GM21447 (cell line): ENCODE measurements around the gene ATP1B3.
"Not testable (repeated sequence)": the region's sequence is repeated elsewhere in the genome, so short reads cannot be mapped to it uniquely, and the experiment has no call there.

ENCODE experiments used
- ATAC-seq: cut with Tn5 transposase; IDR thresholded peaks from one replicate; pipeline ENCODE4 v1.9.1; 2021; ENCODE audit not compliant: unreplicated experiment

The ATP1B3 gene

DNA sequence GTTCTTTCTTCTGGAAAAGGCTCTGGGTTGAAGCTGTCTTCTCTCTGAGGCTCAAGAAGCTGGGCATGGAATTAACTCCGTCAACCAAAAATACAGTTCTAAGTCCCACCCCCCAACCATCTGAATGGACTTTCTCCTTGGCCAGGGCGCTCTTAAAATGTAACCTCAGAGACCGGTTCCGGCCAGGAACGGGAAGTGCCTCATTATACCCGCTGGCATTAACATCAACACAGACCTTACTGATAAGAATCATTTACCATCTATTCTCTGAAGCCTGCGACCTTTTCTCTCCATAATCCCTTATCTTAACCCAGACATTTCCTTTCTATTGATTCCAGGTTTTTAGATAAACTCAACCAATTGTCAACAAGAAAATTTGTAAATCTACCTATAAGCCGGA, 64.7 kb downstream of the ATP1B3 start:
- ATAC-seq: no peak

DNA sequence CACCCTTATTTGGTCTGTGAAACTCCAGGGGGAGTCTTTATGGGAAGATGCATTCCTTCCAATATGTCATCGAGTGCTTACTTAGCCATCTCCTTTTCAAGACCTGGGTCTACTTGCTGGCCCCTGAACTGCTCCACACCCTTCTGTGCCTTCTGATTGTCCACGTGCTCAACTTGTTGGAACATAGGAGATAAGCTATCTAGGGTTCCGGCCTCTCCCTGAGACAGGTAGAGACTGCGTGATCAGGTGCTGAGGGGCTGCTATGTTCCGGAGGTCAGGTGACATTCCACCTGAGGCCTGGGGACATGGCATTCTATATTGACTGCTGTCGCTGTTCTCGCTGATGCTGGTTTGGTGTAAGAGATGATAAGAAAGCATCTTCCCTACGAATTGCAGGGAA, 65.6 kb downstream of the ATP1B3 start:
- ATAC-seq: no peak

DNA sequence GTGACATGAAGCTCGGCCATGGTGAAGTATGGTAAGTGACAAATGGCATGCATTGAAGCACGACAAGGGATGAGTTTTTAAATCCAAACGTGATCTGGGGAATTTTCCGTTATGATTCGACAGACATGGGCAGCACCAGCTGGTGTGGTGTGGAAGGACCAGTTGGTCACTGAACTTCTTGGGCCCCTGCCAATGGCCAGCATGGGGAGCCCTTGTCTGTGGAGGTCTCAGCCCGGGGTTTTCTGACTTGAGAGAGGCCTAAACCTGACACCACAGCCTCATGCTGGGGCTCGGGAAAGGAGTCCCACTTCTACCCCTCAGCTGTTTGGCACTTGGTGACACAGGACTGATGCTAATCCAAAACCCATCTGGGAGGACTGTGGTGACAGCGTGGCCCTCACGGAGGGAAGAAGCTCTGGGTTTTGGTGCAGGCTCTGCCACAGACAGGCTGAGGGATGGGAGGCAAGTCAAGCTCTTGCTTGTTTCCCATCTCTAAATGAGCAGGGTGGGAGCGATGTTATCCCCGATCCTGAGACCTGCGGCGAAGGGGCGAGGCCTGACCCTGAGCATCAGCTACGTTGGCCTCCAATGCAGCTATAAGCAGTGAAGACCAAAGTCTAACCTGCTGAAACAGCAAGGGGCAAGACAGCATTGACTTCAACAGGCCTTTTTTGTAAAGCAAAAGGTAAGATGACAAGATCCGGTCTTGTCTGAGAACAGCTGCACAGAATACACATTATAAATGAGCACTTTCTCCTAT, 69.5 kb downstream of the ATP1B3 start:
- ATAC-seq: no peak

DNA sequence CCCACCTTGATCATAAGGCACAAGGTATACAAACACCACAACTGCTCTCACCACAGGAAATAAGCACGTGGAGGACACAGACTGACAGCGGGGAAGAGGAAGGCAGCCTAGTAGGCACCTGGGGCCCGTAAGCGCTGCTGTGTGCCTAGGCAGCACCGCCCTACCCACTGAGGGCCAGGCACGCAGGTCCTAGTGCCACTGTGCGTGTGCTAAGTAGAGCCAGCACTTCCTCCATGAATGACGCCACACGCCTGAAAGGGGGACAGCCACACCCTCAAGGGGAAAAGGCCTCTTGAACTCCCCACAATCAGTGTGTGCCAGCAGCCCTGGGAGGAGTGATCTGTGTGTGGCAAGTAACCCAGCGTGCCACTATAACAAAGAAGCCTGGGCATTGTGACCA, 73.0 kb downstream of the ATP1B3 start:
- no peak for ATAC-seq

DNA sequence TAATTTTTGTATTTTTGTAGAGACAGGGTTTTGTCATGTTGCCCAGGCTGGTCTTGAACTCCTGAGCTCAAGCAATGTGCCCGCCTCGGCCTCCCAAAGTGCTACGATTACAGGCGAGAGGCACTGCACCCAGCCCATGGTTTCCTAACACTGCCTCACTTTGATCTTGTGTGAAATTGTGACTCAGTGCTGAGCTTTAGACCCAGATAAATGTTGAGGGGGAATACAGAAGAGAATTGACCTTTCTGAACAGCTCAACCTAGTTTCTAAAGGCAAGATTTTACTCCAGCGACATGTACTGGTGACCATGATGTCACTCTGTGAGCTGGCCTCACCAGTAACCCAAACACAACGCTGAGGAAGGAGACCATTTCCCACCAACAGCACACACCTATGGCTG, 73.5 kb downstream of the ATP1B3 start:
- ATAC-seq: no peak

DNA sequence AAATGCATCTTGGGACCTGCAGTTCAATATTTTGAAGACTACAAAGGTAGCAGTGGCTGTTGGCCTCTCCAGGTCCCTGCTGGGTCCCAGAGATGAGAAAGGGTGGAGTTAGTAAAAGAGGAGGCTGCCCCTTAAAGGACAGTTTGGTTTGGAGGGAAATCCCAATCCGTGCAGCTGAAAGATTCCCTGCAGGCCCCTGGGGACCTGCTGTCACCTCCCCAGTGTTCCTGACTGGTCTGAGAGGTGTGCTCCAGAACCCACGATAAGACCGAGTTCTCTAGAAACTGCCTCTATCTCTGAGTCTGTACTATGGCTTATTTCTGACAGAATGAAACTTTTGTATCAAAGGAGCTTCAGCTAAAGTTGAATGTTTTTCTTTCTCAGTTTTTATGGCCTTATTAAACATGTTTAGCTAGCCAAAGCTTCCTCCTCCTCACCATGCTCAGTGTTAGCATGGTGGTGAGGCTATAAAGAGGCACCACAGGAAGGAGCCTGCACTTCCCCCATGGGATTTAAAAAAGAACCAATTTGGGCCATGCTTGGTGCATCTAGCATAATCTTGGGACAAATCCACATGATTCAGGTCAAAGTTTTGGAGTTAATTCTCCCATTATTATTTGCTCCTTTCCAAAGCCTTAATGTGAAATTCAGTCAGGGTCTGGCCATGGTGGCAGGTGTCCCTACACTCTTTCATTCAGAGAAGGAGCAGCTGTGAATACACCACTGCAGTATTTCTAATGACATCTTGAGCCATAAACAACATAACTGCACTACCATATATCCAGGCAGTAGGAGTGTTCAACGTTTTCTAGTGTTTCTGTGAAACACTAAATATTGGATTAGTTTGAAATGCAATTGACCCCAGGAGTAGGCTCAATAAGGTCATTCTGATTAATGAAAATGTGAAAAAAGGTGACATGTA, 74.4 kb downstream of the ATP1B3 start:
- ATAC-seq: no peak

DNA sequence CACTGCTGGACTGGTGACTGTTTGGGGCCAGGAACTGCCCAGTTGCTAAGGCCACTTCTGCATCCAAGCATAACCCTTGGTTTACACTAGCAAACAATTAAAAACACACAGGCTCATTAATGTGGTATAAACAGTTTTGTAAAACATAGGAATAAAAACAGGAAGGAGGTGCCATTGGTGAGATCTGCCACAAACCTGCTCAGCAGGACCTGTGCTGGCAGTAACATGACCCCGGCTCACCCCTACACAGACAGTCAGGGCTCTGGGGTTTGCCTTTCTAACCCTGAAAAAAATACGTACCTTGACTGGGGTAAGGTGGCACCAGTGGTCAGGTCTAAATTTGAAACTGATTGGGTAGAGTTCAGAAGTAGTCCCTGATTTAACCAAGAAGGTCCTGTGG, 76.2 kb downstream of the ATP1B3 start:
- no peak for ATAC-seq

DNA sequence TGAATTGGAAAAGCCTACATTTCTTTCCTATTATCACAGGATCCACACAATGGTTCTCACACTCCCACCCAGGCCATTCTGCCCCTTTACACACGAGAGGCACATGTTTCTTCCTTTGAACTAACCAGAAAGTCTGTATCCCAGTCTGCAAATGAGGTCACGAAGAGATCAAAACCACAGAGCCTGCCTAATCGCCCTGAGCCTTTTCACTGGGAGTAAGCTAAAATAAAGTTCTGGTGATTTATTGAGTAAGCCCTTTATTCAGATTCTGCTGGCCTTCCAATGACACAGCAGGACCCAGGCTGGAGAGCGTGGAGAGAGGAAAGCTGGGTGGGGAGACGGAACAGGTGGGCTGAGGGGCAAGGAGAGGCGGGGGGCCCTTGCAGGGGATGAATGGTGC, 78.7 kb downstream of the ATP1B3 start:
- ATAC-seq: no peak

DNA sequence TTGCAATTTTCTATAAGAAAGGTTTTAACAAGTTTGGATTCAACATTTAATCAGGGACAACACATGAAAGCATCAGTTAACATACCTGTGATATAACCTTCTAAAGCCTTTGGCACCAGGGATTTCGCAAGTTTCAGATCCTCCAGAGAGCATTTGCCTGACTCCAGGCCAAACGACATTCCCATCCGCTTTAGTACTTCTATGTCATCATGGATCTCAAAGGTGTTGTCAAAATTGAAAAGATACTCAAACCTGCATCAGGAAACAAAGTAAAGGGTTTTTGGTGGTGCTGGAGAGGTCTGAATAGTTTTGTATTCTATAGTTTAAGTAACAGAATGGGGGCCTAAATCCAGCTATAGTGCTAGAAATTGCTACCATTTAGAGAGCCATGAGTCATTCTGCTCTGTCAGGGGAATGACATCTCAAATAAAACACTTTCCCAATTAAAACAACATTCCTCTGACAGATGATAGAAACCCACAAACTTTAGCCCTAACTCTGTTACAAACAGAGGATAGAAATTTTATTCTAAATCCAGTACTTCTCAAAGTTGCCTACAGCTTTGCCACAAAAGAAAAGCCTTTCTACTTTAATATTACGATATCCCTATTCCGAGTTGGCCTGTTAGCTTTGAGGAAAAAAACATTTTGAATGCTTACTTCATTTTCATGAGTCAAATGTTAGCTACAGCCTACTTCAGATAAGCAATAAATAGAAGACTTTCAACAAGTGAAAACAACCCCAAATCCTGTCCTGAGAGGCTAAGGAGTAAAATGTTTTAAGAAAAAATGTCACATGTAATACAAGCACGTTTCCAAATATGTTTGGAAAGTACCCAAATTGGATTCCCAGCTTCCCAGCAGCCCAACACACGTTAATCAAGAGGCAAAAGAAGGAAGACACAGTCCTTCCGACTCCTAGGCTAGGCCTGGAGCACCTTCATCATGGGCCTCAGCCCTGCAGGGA, 83.4 kb downstream of the ATP1B3 start:
- no peak for ATAC-seq

DNA sequence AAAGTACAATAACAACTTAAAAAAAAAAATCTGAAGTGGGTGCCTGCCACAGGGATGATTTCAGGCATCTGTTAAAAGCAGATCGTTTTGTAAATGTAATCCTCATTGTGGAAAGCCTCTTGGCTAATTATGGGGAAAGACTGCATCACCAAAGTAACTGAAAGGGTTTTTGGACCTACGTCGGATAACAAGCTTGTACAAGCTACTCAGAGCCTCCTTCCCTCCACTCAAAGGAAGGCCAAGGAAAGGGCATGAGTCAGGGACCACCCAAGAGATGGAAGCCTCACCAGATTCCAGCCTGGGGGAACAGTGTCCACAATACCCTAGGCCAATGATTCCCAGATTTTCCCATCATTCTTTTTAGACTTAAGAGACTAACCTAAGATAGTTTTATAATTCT, 84.3 kb downstream of the ATP1B3 start:
- ATAC-seq: no peak

DNA sequence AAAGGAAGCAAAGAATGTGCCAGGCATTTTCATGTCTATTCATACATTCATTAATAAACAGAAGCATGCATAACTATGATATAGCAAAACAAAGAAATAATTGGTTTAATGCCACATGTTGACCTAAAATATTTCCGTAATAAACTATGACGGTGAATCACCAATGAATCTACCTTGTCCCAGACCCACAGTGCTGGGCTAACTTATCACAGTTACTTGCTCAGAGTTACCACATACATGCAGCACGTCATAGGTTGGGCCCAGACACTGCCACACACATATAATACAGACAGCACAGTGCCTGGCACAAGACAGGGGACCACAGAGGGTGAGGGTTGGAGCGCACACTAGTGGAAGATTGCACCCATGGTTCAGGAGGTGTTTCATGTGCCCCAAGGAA, 86.9 kb downstream of the ATP1B3 start:
- ATAC-seq: no peak

DNA sequence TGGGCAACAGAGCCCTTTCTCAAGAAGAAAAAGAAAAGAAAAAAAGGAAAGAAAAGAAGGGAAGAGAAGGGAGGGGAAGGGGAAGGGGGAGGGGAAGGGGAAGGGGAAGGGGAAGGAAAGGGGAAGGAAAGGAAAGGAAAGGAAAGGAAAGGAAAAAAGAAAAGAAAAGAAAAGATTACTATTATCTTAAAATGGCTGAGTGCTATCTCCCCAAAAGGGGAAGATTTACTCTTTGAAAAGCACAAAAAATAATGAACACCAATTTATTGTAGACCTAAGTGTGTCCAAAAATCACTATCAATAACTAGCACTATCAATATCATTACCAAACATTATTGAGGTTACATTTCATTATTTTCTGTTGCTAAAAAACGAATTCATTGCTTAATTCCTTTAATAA, 89.0 kb downstream of the ATP1B3 start:
- ATAC-seq: no peak

DNA sequence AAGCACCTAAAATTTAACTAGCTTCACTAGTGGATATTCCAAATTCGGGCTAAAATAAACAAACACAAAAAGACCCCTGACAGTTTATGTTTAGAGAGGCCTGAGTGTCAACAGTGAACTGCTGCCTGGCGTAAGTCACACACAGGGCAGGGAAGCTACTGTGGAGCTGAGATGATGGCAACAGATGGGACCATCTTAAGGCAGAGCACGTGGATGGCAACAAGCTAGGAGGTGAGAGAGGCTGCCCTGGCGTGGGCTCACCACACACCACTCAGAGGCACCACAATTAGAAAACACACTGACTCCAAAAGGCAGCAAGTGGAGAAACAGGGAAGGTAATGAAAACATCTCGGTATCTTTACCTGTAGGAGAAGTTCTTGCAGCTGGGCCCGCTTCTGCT, 93.3 kb downstream of the ATP1B3 start:
- no peak for ATAC-seq

DNA sequence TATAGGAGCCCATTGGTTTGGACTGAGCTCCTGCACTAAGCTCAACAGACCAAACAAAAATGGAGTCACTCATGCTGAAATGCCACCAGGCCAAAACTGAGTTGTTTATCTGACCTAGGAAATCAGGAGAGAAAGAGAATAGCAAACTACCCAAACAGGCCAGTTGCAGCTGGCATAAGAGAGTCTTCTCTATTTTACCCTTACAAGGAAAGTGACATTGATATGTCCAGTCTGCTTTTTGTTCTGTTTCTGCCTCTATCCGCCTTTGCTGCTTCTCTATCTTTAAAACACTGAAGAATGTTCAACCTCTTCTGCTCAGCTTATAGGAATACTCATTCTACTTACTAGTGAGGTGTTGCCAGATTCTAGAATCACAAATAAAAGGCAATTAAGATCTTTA, 95.1 kb downstream of the ATP1B3 start:
- ATAC-seq: no peak

DNA sequence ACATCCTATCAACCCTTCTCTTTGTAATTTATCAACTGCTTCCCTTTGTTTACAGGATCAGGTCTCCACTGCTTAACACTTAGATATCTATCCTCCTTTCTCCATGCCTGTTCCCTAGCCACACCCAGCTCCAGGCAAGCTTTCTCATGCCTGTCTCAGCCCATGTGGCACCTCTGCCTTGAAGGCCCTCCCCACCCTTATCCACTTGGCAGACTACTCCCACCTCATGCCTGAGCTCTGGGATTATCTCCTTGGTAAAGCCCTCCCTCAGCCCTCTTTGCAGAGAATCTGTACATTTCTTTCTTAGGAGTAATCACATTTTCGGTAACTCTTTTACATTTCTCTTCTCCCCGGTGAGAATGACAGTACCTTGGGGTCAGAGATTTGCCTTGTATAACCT, 96.0 kb downstream of the ATP1B3 start:
- ATAC-seq: no peak

DNA sequence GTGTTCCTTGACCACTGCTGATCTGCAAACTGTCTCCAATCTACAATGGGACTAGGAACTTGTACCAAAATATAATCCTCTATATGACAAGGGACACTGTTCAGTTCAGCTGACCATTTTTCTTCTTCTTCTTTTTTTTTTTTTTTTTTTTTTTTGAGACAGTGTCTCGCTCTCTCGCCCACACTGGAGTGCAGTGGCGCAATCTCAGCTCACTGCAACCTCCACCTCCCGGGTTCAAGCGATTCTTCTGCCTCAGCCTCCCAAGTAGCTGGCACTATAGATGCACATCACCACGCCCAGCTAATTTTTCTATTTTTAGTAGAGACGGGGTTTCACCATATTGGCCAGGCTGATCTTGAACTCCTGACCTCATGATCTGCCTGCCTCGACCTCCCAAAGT, 98.3 kb downstream of the ATP1B3 start:
- not testable (repeated sequence) for ATAC-seq
